HG03108 (cell line): ENCODE data around the gene GRM8.

ENCODE experiments used
- ATAC-seq: cut with Tn5 transposase; IDR thresholded peaks from one replicate; pipeline ENCODE4 v1.9.1; 2021; ENCODE audit warnings: moderate library complexity; ENCODE audit not compliant: unreplicated experiment

GRM8 gene

DNA sequence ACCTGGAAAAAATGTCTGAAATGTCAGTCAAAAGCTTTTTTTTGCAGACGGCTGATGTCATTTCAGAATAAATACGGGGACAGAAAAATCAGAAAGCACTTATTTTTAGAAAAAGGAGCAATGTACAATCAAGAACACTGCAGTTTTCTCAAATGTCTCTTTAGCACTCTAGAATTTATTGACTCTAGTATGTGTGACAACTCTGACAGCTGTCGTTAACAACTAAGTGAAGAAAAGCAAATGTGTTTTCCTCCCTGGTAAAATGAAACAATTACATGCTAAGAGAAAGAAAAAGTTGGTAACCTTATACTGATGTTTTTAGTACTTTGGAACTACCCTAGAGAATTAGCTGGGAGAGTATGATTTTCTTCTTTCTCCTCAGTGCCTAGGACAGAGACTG is 497.4 kb downstream of the GRM8 start:
- ATAC-seq = no peak

DNA sequence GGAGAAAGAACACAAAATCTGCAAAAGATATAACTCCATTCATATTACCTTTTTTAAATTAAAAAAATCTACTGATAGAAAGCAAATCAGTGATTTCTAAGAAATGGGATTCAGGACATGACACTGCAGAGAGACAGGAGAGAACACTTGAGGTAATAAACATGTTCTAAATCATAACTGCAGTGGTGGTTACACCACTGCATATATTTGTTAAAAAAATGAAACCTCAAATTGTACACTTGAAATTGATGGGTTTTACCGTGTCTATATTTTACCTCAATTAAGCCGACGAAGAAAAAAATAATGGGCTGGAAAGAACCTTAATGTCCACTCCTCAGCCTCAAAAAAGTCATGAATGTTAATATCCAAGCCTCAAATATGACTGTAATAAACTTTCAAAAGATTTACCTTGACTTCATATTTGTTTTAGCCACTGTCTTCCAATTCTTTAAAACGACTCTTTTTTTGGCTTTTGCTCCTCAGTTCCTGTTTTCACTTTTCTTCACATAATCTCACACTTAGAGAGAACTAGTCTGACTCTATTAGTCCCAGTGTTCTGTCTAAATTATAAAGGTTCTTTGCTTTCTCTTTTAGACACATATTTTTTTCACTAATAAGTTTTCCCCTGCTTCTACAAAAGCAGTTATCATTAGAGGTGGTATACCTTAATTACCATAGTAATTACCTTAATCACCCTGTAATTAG is 502.4 kb downstream of the GRM8 start:
- no peak for ATAC-seq

DNA sequence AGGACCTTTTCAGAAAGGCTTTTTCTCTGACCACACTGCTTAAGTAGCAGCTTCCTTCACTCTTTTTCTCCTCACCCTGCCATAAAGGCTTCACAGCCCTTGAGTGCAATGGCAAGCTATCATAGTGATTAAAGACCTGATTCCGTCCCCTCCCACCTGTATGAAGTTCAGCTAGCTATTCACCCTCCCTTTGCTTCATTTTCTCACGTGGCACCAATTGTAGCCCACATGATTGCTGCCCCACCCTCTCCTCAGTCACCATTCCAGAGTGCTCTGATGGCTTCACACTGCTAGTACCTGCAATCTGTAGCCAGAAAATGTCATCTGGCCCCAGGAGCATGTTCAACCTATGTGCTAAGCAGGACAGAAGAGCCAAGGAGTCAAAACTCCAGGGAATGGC is 523.8 kb downstream of the GRM8 start:
- no peak for ATAC-seq

DNA sequence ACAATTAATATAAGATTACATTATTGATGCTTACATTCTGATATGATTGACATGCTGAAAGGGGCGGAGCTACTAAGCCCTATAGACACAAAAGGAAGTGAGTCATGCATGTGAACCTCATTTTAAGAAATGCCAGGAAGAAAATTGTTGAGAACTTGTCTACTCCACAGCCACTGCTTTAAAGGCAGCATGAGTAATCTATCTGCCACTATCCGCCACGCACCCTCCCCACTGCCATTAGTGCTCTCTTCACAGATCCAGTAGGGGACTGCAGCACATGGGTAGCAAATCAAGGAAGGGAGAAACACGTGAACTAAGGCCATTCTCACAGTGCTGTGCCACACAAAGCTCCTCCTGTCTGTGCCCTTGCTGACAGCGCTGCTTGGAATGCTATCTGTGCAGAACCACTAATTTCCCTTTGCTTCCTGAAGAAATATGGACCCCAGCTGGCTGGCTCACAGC is 524.8 kb downstream of the GRM8 start:
- ATAC-seq = no peak

DNA sequence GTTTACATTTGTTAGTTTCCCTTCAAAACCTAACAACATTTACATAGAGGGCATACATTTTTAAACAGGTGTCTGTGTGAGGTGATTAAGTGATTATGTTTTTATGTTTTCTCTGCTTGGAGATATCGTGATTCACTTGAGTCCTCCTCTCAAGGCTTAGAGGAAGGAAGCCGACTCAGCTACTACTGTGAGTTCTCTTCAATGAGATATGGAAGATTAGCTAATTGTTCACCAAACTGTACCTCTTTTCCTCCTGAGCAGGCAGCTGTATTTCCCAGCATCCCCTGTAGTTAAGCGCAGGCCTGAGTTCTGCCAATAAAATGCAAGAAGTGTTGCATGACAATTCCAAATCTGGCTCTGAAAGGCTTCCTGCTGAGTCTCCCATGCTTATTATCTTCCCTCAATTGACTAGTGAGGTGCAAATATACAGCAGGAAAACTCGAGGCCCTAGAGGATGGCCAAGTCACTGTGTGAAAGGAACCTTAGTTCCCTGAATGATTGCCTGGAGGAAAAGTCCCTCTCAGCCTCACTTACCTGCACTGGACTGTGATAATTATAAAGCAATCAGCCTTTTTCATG is 528.7 kb downstream of the GRM8 start:
- ATAC-seq = no peak

DNA sequence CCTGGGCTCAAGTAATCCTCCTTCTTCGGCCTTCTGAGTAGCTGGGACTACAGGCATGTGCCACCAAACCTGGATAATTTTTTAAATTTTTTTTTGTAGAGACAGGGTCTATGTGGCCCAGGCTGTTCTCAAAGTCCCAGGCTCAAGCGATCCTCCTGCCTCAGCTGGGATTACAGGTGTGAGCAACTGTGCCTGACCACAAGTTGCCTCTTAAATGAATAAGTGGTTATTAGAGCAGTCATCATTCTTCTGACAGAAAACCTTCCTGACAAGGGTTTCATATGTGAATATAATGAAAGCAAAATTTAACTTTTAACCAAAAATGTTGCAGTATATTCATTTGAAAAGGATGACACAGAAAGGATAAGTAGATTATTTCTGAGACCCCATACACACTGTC is 532.5 kb downstream of the GRM8 start:
- ATAC-seq = peak; percentile 93

DNA sequence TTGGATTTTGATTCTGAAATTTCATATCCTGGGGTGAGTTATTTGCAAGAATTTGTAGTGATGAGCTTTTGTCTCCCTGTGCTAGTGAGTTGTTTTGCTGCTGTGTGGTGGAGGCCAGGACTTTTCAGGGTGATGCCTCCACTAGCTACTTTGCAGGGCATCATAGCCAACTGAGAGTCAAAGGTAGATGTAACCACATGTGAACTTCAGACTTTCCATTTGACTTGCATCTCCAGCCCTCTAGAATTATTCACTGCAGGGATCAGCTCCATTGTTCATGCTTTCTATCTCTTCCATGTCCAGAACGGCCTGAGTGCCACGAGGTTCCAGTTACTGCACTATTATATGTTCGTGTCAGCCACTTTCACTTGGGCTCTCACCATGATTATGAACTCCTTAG is 534.3 kb downstream of the GRM8 start:
- ATAC-seq = no peak

DNA sequence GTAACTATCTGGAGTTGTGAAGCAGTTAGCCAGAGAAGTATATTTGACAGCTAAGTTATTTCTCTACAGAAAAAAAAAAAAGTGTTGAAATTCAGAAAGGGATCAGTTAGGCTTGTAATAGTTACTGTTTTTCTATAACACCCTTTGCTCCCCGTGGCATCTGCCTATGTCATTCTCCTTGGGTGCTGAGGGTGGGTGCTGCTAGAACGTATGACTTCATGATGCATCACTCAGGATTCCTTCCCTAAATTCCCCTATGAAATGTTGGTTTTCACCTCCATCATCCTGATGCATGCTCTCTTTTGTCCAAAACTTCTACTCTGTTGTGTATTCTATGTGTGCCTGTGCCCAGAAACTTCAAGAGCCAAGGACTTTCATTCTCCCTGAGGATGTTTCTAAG is 536.4 kb downstream of the GRM8 start:
- ATAC-seq = no peak

DNA sequence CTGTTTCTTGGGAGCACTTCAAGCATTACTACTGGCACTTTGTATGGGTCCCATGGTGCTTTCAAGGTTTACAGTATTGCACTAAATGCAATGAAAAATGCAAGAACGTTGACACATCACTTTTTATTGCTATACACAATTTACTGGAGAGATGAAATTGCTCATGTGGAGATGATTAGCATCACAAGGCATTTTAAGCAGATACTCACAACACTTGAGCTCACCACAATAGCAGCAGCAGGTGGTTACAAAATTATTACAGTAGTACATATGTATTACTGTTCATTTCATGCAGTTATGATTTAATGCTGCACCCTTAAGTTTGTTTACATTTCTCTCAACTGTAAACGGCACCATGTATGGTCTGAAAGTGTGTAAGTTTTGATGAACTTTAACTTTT is 537.7 kb downstream of the GRM8 start:
- no peak for ATAC-seq

DNA sequence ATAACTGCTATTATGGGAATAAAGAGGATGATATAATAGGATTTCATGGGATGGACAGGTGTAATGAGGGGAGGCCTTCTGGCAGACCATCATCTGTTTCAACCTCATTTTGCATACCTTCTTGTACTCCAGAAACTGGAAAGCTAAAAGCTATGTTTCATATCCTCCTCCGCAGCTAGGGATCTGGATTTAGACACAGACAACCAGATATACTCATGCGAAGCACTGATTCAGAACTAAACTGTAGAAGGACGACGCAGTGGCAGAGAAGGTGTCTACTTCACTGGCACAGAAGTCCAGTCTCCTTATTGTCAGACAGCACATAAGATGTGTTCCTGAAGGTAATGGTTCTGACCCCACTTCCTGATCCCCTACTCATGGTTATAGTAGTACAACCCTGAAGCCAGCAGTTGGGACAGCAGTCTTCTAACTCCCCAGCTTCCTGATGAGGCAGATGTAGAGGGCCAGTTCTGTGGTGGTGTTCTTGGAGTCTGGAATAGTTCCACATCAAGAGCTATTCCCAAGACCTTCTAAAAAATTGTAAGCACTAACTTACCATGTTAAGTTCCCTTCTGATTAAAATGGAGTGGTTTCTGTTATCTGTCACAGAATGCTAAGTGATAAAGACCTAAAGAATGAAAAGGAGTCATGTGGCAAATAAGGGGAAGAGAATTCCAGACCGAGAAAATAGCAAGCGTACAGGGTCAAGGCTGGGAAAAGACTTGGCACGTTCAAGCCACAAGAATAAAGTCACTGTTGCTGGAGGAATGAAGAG is 550.3 kb downstream of the GRM8 start:
- peak; percentile 43 for ATAC-seq

DNA sequence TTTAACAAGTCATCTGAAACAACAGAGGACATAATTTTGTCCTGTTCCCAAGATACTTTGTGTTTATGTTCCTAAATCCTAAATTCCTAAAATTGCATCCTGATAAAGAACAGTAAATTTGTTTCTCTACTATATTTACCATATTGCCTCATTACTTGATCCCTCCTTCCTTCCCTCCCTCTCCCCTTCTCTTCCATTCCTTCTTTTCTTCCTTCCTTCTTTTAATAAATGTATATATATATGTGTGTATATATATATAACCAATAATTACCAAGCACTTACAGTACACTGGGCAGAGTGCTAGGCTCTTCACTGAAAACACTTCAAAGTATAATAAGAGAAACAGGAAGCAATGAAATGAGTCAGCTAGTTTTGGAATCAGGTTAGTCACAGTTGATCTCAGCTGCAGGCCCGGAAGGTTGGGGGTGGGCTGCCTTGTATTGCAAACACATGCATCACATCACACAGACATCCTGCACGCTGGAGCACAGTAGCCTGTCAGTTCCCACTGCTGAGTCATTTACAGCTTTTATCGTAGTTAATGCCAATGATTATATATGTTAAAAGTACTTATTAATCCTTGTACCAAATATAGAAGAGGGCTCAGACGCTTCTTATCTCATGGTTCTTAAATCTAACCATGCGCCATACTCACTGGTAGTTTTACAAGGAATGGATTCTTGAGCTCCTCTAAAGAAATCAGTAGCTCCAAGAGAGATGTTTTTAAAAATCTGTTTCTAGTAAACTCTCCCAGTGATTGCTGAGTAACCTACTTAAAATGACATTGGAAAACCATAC is 551.7 kb downstream of the GRM8 start:
- peak; percentile 89 for ATAC-seq

DNA sequence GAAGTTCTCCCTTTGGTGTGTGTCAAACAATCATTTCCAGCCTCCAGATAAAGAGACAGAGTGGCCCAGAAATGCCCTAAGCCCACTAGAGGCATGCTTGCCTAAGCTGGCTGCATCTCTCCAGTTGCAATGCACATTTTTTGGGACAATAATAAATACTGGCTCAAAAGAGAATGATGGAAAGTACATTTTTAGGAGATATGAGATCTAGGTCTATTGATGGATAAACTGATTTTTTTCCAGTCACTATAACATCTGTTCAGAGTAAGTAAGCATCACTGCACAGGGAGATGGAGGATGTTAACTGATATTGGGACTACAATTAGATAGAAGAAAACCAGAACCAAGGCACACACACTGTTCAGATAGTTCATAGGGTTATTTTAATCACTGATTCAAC is 553.0 kb downstream of the GRM8 start:
- no peak for ATAC-seq

DNA sequence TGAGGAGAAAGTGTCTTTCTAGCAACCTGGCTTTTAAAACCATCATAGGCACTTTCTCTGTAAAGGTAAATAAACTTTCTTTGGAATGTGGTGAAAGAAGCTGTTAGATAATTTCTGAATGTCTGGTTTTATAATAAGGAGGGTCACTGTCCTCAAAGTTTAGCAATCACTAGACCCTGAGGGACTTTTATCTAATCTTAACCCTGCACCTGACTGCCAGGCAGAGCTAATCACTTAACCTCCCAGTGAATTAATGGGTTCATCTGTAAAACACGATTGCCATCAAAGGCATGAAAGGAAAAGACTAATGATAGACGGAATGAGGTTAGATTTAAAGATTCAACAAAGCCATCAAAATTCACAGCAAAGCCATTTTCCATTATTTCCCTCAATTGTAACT is 553.8 kb downstream of the GRM8 start:
- no peak for ATAC-seq

DNA sequence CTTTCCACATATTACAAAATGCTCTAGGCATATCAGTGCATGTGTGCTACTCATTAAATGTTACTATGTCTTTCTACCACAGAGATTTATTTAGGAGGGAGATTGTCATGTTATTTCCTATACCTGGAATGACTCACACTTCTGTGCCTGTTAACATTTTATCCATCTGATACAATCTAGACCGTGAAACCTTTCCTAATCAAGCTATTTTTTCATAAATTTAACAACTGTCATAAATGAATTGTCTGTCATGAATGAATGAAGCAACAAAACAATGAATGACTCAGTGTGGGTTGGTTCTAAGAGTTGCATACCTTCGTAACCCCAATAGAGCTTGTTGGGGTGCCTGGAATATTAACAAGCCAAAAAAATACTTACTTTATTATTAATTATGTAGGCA is 554.3 kb downstream of the GRM8 start:
- no peak for ATAC-seq

DNA sequence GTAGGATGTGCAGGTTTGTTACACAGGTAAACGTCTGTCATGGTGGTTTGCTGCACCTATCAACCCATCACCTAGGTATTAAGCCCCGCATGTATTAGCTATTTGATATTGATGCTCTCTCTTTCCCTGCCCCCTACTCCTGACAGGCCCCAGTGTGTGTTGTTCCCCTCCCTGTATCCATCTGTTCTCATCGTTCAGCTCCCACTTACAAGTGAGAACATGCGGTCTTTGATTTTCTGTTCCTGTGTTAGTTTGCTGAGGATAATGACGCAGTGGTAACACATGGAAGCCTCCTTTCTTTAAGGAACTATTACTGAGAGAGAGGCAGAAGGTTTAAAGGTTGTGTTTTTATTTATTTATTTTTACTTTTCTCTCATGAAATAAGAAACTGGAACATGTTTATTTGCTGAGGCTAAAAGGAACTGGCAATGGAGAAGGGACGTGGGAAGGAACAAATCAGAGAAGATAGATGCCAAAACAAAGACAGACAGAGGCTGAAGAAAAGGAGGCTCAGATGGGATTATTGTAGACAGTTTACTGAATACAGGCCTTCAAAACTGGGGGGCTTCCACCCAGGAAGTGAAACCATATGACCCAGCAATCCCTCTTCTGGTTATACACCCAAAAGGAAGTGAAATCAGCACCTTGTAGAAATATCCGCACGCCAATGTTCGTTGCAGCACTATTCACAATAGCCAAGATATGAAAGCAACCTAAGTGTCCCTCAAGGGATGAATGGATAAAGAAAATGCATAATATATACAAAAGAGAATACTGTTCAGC is 556.3 kb downstream of the GRM8 start:
- peak; percentile 27 for ATAC-seq

DNA sequence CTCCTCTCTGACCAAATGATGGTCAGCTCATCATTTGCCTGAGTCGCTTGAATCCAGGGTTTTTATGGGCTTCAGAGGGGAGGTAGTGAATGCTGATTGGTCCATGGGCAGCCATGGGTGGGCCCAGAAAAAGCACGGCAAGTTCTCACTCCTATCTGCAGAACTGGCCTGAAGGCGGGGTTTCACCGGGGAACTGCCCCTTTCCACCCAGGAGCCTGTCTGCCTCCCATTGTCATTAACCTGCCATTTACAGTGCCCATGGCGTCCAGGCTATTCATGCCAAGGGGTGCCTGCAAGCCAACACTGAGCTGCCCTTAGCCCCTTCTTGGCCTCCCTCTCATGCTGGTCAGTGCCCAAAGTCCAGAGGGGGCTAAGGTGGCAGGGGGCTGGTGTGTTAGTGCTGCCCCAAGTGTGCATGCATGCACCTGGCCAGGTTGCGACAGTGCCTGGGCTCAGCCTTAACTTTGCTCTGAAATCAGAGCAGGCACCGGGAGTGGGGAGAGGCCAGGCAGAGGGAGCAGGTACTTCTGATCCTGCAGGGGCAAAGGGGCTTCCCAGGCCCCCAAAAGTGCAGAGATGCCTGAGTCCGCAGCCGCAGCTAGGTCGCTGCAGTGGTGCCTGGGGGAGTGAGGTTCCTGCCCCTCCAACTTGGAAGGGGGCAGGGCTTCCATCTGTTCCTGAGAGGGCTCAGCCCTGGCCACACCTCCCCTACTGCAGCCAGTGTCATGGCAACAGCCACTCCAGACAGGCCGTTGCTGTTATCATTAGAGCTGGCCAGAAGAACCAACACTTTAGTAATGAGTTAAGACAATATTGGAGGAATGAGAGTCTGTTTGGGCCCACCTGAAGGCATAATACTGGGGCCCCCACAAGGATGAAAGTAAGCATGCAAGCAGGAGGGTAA is 561.6 kb downstream of the GRM8 start:
- no peak for ATAC-seq

DNA sequence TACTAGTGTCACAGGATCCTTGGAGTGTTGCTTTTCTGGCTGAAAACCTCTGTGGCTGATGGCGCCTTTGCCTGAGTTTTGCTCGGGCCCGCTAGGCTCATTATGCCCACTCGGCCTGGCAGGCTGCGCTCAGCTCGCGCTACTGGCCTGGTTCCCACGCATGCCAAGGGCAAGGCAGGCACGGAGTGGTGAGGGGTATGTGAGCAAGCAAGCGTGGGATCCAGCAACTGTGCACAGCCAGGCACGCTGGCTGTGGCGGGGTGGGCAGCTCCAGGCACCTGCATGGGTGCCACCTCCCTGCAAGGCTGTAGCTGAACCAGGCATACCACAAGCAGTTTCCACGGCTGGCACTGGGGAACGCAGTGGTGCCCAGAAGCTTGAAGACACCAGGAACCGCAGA is 562.6 kb downstream of the GRM8 start:
- no peak for ATAC-seq

DNA sequence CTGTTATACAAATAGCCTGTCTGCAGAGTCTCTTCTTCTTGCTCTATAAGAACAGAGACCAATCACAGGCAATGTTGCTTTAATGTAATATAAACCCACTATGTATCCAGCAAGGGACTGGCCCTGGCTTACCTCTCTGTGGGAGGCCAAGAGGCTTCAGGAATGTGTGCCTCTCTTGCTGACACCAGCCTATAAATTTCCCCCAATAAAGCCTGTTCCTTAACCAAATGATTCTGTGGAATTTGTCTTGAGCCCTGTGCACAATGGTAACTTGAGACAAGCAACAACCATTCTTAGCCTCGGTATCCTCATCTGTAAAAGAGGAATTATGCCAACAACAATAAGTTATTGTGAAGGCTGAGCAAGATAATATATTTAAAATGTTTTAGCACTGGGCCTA is 563.7 kb downstream of the GRM8 start:
- no peak for ATAC-seq

DNA sequence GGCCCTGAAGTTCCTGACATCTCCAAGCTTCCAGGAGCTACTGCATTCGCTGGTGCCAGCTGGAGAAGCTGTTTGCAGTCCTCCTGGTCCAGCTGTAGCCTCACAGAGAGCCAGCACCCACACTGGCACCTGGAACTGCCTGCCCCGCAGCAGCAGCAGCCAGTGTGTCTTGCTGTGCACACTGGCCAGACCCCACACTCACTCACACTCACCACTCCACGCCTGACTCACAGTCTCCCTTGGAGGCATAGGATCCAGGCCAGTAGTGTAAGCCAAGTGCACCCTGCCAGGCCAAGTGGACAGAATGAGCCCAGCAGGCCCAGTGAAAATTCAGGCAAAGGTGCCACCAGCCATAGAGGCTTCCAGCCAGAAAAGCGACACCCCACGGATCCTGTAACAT is 566.3 kb downstream of the GRM8 start:
- no peak for ATAC-seq

DNA sequence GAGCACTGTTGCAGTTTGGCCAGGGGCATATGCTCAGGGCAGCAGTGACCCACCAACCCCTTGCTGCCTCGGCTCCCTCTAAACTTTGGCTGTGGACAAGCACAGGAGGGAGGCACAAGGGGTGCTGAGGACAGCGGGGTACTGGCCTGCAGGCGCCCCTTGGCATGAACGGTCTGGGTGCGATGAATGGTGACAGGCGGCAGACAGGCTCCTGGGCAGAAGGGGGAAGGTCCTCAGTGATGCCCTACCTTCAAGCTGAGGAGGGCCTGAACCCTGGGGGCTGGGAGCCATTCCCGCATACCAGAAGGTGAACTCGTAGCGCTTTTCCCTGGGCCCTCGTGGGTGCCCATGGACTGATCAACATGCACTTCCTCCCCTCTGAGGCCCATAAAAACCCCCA is 567.1 kb downstream of the GRM8 start:
- ATAC-seq = no peak
